ENCODE results near the gene MACF1. TPM values are rescaled to one million over a fixed set of nuclear protein-coding genes. Genes with fewer than 3 reads are reported as not detected.

The MACF1 gene
- total and polyA plus RNA-seq, 2 of the 13 experiments (the other 11 are each of a cell fraction or from before 2014, with no cell fraction given): 36.7 to 65.4 TPM

DNA sequence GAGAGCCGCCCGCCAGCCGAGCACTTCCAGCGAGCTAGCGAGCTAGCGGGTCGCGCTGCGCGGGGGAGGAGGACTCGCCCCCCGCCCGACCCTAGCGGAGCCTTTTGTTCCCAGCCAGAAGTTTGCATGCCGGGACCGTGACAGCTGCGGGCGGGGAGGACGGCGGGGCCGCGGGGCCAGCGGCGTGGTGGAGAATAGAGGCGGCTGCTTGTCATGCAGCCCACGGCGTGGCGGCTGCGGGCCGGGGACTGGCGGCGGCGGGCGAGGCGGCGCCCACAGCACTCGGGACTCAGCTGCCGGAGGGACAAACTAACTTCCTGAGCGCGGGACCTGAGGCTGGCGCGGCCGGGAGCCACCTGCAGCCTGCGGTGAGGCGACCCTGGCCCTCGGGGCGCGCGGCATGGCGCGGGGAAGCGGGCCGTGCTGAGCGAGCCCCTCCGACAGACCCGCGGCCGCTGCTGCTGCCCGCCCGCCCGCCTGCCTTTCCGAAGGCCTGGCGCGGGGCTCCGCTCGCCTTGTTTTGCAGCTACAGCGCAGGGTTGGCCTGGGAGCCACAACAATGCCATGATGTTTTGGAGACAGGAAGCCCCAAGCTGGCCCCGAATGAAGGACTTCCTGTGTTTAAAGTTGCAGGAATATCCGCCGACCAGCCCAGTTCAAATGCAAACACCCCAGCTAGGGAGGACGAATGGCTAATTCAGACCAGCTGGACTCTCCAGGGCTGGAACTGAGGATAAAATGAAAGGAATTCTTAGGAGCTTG is 204.7 kb downstream of the MACF1 start (continued):
- TF ChIP-seq ZNF598 (CRISPR knock-in tag; IDR thresholded peaks at IDR 0.05; ENCODE audit: borderline replicate concordance): no peak
- no peak for TF ChIP-seq GLI4 (CRISPR knock-in tag; IDR thresholded peaks at IDR 0.05; ENCODE audit: borderline replicate concordance)
- no peak for TF ChIP-seq PAX8 (CRISPR knock-in tag; IDR thresholded peaks at IDR 0.05; ENCODE audit: borderline replicate concordance)
- TF ChIP-seq ZNF790 (CRISPR knock-in tag; IDR thresholded peaks at IDR 0.05; ENCODE audit: borderline replicate concordance): peak; percentile 44; the same call in 1 of the 2 replicates
- TF ChIP-seq, protein P1, sequence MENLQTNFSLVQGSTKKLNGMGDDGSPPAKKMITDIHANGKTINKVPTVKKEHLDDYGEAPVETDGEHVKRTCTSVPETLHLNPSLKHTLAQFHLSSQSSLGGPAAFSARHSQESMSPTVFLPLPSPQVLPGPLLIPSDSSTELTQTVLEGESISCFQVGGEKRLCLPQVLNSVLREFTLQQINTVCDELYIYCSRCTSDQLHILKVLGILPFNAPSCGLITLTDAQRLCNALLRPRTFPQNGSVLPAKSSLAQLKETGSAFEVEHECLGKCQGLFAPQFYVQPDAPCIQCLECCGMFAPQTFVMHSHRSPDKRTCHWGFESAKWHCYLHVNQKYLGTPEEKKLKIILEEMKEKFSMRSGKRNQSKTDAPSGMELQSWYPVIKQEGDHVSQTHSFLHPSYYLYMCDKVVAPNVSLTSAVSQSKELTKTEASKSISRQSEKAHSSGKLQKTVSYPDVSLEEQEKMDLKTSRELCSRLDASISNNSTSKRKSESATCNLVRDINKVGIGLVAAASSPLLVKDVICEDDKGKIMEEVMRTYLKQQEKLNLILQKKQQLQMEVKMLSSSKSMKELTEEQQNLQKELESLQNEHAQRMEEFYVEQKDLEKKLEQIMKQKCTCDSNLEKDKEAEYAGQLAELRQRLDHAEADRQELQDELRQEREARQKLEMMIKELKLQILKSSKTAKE (CRISPR knock-in tag; IDR thresholded peaks at IDR 0.05; ENCODE audit: borderline replicate concordance): no peak
- no peak for TF ChIP-seq ZNF737 (CRISPR knock-in tag; IDR thresholded peaks at IDR 0.05; ENCODE audit: borderline replicate concordance)
- TF ChIP-seq FIP1L1 (IDR thresholded peaks at IDR 0.05; ENCODE audit: borderline replicate concordance, insufficient read depth, low read depth, low read length): no peak
- no peak for TF ChIP-seq NR1H2 (CRISPR knock-in tag; IDR thresholded peaks at IDR 0.05; ENCODE audit: borderline replicate concordance, low read depth)
- TF ChIP-seq ZNF569 (CRISPR knock-in tag; IDR thresholded peaks at IDR 0.05; ENCODE audit: borderline replicate concordance): no peak
- no peak for TF ChIP-seq ZNF264 (CRISPR knock-in tag; IDR thresholded peaks at IDR 0.05)
- no peak for TF ChIP-seq ARID2 (CRISPR knock-in tag; IDR thresholded peaks at IDR 0.05; ENCODE audit: borderline replicate concordance)
- no peak for TF ChIP-seq NR2F2 (IDR thresholded peaks at IDR 0.05; ENCODE audit: borderline replicate concordance, low read depth)
- TF ChIP-seq ATM (IDR thresholded peaks at IDR 0.05; ENCODE audit: borderline replicate concordance): no peak
- TF ChIP-seq ZNF766 (CRISPR knock-in tag; IDR thresholded peaks at IDR 0.05; ENCODE audit: borderline replicate concordance): no peak
- no peak for TF ChIP-seq ZBTB8A (CRISPR knock-in tag; IDR thresholded peaks at IDR 0.05; ENCODE audit: borderline replicate concordance, low read depth)
- TF ChIP-seq WIZ (CRISPR knock-in tag; IDR thresholded peaks at IDR 0.05): no peak; the same call in 1 of the 2 replicates
- TF ChIP-seq, protein P2, sequence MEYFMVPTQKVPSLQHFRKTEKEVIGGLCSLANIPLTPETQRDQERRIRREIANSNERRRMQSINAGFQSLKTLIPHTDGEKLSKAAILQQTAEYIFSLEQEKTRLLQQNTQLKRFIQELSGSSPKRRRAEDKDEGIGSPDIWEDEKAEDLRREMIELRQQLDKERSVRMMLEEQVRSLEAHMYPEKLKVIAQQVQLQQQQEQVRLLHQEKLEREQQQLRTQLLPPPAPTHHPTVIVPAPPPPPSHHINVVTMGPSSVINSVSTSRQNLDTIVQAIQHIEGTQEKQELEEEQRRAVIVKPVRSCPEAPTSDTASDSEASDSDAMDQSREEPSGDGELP (IDR thresholded peaks at IDR 0.05; ENCODE audit: borderline replicate concordance, low read depth): peak; percentile 64
- TF ChIP-seq ZFP90 (CRISPR knock-in tag; IDR thresholded peaks at IDR 0.05; ENCODE audit: borderline replicate concordance): no peak
- no peak for TF ChIP-seq XBP1 (CRISPR knock-in tag; IDR thresholded peaks at IDR 0.05)
- TF ChIP-seq, protein P3, sequence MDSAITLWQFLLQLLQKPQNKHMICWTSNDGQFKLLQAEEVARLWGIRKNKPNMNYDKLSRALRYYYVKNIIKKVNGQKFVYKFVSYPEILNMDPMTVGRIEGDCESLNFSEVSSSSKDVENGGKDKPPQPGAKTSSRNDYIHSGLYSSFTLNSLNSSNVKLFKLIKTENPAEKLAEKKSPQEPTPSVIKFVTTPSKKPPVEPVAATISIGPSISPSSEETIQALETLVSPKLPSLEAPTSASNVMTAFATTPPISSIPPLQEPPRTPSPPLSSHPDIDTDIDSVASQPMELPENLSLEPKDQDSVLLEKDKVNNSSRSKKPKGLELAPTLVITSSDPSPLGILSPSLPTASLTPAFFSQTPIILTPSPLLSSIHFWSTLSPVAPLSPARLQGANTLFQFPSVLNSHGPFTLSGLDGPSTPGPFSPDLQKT (CRISPR knock-in tag; IDR thresholded peaks at IDR 0.05; ENCODE audit: borderline replicate concordance): no peak
- TF ChIP-seq ZFP82 (CRISPR knock-in tag; IDR thresholded peaks at IDR 0.05; ENCODE audit: borderline replicate concordance): no peak
- TF ChIP-seq, protein P4, sequence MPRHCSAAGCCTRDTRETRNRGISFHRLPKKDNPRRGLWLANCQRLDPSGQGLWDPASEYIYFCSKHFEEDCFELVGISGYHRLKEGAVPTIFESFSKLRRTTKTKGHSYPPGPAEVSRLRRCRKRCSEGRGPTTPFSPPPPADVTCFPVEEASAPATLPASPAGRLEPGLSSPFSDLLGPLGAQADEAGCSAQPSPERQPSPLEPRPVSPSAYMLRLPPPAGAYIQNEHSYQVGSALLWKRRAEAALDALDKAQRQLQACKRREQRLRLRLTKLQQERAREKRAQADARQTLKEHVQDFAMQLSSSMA (CRISPR knock-in tag; IDR thresholded peaks at IDR 0.05): no peak
- TF ChIP-seq ARHGAP35 (CRISPR knock-in tag; IDR thresholded peaks at IDR 0.05; ENCODE audit: borderline replicate concordance): no peak; the same call in 1 of the 2 replicates
- TF ChIP-seq ZNF207 (IDR thresholded peaks at IDR 0.05; ENCODE audit: borderline replicate concordance): no peak
- TF ChIP-seq HDAC6 (IDR thresholded peaks at IDR 0.05; ENCODE audit: low read depth, low read length): no peak

Data from HepG2 (cell line).